Duodenal mucosa (tissue), 2 donors: ENCODE results near the gene MEGF8.

Experiments used
- H3K27ac ChIP-seq: one replicate; pipeline ENCODE4 v1.7.0; 2013; ENCODE audit warnings: low read depth, low read length
- H3K27me3 ChIP-seq, 2 donors: one replicate each; pipeline ENCODE4 v1.7.0; 2013; ENCODE audit warnings: low read length in 2 of 2, control low read depth in 1 of 2; ENCODE audit not compliant: insufficient read depth in 2 of 2, control insufficient read depth in 1 of 2
- H3K36me3 ChIP-seq, 2 donors: one replicate each; pipeline ENCODE4 v1.7.0; 2013; ENCODE audit warnings: low read length in 2 of 2, control low read depth in 1 of 2; ENCODE audit not compliant: insufficient read depth in 2 of 2, control insufficient read depth in 1 of 2
- H3K4me1 ChIP-seq, 2 donors: one replicate each; pipeline ENCODE4 v1.7.0; 2013; ENCODE audit warnings: low read length in 2 of 2, control low read depth in 1 of 2; ENCODE audit not compliant: insufficient read depth in 2 of 2, control insufficient read depth in 1 of 2
- H3K4me3 ChIP-seq, 2 donors: one replicate each; pipeline ENCODE4 v1.7.0; 2013; ENCODE audit warnings: low read length in 2 of 2, low read depth in 1 of 2
- H3K9ac ChIP-seq, 2 donors: one replicate each; pipeline ENCODE4 v1.7.0; 2013; ENCODE audit warnings: low read length in 2 of 2, low read depth in 1 of 2
- H3K9me3 ChIP-seq, 2 donors: one replicate each; pipeline ENCODE4 v1.7.0; 2013; ENCODE audit warnings: low read length in 2 of 2, control low read depth in 1 of 2; ENCODE audit not compliant: control insufficient read depth in 1 of 2

Gene MEGF8

DNA sequence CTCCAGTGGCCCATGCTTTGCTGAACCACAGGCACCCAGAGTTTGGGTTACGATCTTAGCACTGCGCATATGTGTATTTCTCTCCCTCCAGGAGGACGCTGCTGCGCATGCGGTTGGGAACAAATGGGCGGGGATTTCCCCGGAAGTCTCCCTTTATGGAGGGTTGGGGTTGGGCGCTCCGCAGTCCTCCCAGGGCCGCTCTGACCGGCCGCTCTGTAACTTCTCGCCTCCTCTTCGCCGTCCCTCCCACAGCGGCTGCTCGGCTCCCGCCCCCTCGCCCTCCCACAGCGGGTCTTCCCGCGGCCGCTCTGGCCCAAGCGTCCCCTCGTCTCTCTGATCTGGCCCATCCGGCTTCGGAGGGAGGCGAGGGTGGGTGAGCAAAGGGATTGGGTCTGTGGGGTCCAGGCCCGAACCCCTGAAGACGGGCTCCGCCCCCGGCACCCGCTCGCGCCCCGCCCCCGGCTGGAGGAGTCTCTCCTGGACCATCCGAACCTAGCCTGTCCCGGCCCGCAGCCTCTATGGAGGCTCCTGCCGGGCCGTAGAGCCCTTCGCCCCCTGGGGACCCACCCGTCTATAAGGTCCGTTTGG, at the start of gene MEGF8:
Gene MEGF8 (plus strand): TSS at position 328 of the 588 bp plus-strand sequence. CDS start 609 bp downstream, outside the sequence.
- peaks cover 20 to 23% of the 10 kb centered on the region in 2 donors for H3K27me3 ChIP-seq
- peaks cover 13 to 18% of the 10 kb centered on the region in 2 donors for H3K4me1 ChIP-seq
- peak within 1 kb of the TSS; percentile 85 to 91 for H3K9ac ChIP-seq
- H3K9me3 ChIP-seq: no peaks in the 10 kb centered on the region
- no peaks in the 10 kb centered on the region for H3K36me3 ChIP-seq
- no peak within 1 kb of the TSS for H3K27ac ChIP-seq
- peak within 1 kb of the TSS; percentile 88 to 92 for H3K4me3 ChIP-seq

DNA sequence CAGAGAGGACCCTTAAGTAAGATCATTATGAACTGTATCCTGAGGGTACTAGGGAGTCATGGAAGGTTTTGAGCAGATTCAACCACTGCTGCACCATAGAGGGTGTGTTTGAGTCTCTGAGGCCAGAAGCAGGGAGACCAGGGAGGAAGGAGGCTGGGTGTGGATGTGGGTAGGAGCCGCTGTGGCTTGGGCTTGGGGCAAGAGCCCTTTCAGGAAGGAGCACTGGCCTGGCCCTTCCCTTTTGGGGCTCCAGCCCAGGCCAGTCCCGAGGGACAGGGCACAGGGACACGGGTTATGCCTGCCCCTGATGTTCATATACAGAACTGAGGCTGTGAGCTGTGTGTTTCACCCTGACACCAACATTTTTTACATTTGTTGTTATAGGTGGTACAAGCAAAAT, 49.2 kb upstream of the MEGF8 start:
- Histone ChIP-seq H3K9me3 (no peaks in the 10 kb centered on the region), H3K9ac (no peak overlapping the region), H3K36me3 (peaks cover 7 to 42% of the 10 kb centered on the region in 2 donors), H3K4me1 (peaks cover 40 to 49% of the 10 kb centered on the region in 2 donors), H3K4me3 (no peak overlapping the region), H3K27ac (no peak overlapping the region), H3K27me3 (no peaks in the 10 kb centered on the region)

DNA sequence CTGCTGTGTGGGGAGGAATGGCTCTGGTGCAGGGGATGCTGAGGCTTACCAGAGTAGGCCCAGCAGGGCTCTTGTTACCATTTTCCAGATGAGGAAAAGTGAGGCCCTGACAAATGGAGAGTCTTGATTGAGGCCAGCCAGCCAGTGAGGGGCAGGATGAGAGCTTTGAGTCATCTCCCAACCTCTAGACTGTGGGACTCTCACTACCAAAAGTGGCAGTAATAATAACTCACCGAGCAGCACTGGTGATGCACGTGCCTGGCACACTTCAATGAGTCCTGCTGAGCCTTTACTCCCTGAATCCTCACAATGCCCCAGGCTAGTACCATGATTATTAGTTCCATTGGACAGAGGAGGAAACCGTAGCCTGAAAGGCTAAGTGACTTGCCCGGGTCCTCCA, 48.6 kb upstream of the MEGF8 start:
- Histone ChIP-seq H3K9ac (no peak overlapping the region), H3K4me1 (peaks cover 44 to 50% of the 10 kb centered on the region in 2 donors), H3K9me3 (no peaks in the 10 kb centered on the region), H3K27ac (no peak overlapping the region), H3K27me3 (no peaks in the 10 kb centered on the region), H3K36me3 (peaks cover 7 to 41% of the 10 kb centered on the region in 2 donors), H3K4me3 (no peak overlapping the region)

GRCh38 chr19:42277821-42278451, 47.5 kb upstream of the MEGF8 start:
- H3K27me3 ChIP-seq: no peaks in the 10 kb centered on the region
- peak overlapping the region in 1 of 2 donors; percentile 24 for H3K4me3 ChIP-seq
- peak overlapping the region; percentile 37 for H3K27ac ChIP-seq
- no peaks in the 10 kb centered on the region for H3K9me3 ChIP-seq
- peak overlapping the region; percentile 34 to 62 for H3K9ac ChIP-seq
- H3K36me3 ChIP-seq: peaks cover 4 to 31% of the 10 kb centered on the region in 2 donors
- peaks cover 56 to 59% of the 10 kb centered on the region in 2 donors for H3K4me1 ChIP-seq

DNA sequence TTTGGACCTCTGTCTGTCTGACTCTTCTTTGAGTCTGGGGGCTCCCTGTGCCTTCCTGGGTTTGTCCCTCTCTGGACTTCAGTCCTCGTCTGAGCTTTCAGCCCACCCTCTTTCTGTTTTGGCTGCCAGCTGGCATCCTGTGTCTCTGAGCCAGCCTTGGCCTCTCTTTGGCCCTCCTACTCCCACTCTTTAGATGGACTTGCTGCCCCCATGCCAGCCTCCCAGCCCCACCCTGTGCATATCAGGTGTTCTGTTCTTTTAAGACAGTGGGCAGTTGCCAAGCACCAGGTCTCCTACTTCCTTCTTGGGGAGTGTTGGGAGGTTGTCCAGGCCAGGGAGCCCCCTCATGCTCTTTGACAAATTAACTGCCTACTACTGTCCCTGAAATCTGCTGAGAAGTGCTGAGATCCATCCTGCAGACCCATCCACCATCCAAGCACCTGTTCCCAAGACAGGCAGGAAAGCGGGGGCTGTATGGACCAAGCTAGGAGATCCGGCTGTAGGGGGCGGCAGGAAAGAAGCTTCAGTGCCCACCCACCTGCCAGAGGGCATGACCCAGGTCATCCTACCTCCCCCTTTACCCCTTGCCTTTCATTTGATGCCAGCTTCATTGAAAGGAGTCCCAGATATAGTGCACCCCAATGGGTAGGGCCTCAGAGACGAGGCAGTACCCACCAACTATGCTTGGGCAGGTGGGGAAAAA, 46.8 kb upstream of the MEGF8 start:
- H3K9ac ChIP-seq: peak overlapping the region; percentile 62 to 80
- H3K36me3 ChIP-seq: peaks cover 4 to 24% of the 10 kb centered on the region in 2 donors
- peak overlapping the region; percentile 37 for H3K27ac ChIP-seq
- peaks cover 61 to 64% of the 10 kb centered on the region in 2 donors for H3K4me1 ChIP-seq
- peak overlapping the region in 1 of 2 donors; percentile 24 for H3K4me3 ChIP-seq
- no peaks in the 10 kb centered on the region for H3K9me3 ChIP-seq
- H3K27me3 ChIP-seq: no peaks in the 10 kb centered on the region

GRCh38 chr19:42279155-42279901, 46.1 kb upstream of the MEGF8 start:
- Histone ChIP-seq H3K9me3 (no peaks in the 10 kb centered on the region), H3K27me3 (no peaks in the 10 kb centered on the region), H3K4me1 (peaks cover 61 to 64% of the 10 kb centered on the region in 2 donors), H3K4me3 (peak overlapping the region; percentile 84 to 86), H3K9ac (peak overlapping the region; percentile 62 to 80), H3K27ac (no peak overlapping the region), H3K36me3 (peaks cover 4 to 18% of the 10 kb centered on the region in 2 donors)

DNA sequence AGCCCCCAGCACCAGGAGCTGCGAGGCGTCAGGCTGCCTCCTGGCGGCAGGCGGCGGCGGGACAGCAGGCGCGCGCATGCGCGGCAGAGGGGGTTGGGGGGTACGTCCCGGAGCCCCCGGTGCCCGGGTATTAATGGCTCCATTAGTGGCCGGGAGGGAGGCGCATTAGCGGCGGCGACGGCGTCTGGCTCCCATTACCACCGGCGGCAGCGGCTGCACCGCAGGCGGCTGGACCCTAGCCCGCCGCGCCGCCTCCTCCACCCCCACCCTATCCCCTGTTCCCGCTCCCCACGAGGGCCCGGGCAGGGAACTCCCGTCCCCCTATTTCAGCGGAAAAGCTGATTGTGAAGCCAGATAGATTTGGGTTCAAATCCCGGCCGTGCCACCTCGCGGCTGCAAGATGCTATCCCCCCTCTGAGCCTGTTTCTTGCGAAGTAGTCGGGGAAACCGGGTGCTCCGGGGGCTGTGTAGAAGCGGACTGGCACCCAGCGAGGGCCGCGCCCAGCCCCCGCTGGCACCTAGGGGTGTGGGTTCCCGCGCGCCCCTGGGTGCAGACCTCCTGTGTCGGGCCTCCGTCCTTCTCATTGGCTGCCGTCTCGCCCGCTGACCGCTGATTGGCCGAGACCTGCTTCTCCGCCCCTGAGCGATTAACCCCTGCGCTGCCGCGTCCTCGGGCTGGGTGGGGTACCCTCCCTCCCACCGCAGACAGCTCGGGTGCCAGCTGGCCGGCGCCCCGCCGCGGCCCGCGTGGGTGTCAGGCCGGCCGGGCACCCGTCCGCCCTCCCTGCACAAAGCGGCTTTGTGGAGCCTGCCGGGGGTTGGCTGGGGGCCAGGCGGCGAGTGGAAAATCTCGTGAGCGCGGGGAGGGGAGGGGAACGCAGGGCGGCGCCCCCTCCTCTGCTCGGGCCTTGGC, 45.3 kb upstream of the MEGF8 start:
- Histone ChIP-seq H3K4me1 (peaks cover 61 to 67% of the 10 kb centered on the region in 2 donors), H3K27ac (peak overlapping the region; percentile 60), H3K9ac (peak overlapping the region; percentile 62 to 80), H3K36me3 (peaks cover 0 to 11% of the 10 kb centered on the region in 2 donors), H3K4me3 (peak overlapping the region; percentile 84 to 86), H3K27me3 (no peaks in the 10 kb centered on the region), H3K9me3 (no peaks in the 10 kb centered on the region)

DNA sequence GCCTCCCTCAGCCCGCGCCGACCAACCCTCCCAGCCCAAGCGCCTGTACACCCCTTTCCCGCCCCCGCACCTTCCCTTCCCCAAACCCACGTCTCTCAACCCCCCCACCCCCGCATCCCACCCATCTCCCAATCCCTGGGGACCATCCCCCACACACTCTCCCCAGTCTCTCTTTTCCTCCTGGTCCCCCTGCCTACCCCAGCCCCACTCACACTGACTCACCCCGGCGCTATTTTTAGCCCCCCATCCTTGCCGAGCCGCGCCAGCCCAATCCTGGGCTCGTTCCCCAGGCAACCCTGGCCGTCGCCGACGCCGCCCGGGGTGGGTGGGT, 44.7 kb upstream of the MEGF8 start:
- Histone ChIP-seq H3K4me3 (peak overlapping the region; percentile 84 to 86), H3K4me1 (peaks cover 65 to 73% of the 10 kb centered on the region in 2 donors), H3K9ac (peak overlapping the region; percentile 62 to 80), H3K36me3 (peaks cover 0 to 11% of the 10 kb centered on the region in 2 donors), H3K27me3 (no peaks in the 10 kb centered on the region), H3K27ac (peak overlapping the region; percentile 60), H3K9me3 (no peaks in the 10 kb centered on the region)

GRCh38 chr19:42281146-42281826, 44.1 kb upstream of the MEGF8 start:
- Histone ChIP-seq H3K36me3 (peaks cover 0 to 6% of the 10 kb centered on the region in 2 donors), H3K4me1 (peaks cover 65 to 73% of the 10 kb centered on the region in 2 donors), H3K9me3 (no peaks in the 10 kb centered on the region), H3K27ac (peak overlapping the region; percentile 84), H3K27me3 (no peaks in the 10 kb centered on the region), H3K4me3 (peak overlapping the region in 1 of 2 donors; percentile 17), H3K9ac (peak overlapping the region in 1 of 2 donors; percentile 23)
